ENCODE measurements around the gene ASIC4.

Gene ASIC4

DNA sequence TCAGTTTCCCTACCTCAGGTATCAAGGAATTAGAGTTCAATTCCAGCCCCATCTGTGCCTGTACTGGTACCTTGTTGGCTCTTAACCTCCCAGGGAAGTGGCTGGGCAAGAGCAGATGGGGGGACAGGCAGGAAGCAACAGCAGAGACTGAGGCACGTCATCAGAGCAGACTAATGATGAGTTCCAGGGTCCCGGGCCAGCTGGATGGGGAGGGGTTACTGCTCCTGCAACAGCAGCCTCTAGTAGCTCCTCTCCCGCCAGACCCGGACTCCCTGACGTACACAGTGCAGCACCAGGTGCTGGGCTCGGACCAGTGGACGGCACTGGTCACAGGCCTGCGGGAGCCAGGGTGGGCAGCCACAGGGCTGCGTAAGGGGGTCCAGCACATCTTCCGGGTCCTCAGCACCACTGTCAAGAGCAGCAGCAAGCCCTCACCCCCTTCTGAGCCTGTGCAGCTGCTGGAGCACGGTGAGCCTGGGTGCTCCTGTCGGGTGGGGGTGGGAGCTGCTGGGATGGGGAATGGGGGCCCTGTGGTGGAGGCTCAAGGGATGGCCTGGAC is 41.6 kb upstream of the ASIC4 start:
- H3K36me3 ChIP-seq (ENCODE audit: control insufficient read depth, insufficient read depth, low read length), result no peaks in the 10 kb centered on the region
- peaks cover 3% of the 10 kb centered on the region for H3K4me1 ChIP-seq (ENCODE audit: control insufficient read depth, insufficient read depth, low read length, poor library complexity, severe bottlenecking)
- no peak for DNase-seq
- no peaks in the 10 kb centered on the region for H3K27me3 ChIP-seq (replicated peaks; ENCODE audit: control insufficient read depth, insufficient read depth, low read length, poor library complexity, severe bottlenecking)
- H3K4me3 ChIP-seq (ENCODE audit: insufficient read depth, low read depth, low read length, poor library complexity, severe bottlenecking), result no peak overlapping the region
- no peak overlapping the region for H3K27ac ChIP-seq (ENCODE audit: insufficient read depth, low read length, poor library complexity, severe bottlenecking)
- no peaks in the 10 kb centered on the region for H3K9me3 ChIP-seq (ENCODE audit: control insufficient read depth, low read length)

- DNase-seq, result no peak
- peaks cover 3% of the 10 kb centered on the region for H3K4me1 ChIP-seq (ENCODE audit: control insufficient read depth, insufficient read depth, low read length, poor library complexity, severe bottlenecking)
- no peaks in the 10 kb centered on the region for H3K9me3 ChIP-seq (ENCODE audit: control insufficient read depth, low read length)
- no peak overlapping the region for H3K27ac ChIP-seq (ENCODE audit: insufficient read depth, low read length, poor library complexity, severe bottlenecking)
- no peaks in the 10 kb centered on the region for H3K27me3 ChIP-seq (replicated peaks; ENCODE audit: control insufficient read depth, insufficient read depth, low read length, poor library complexity, severe bottlenecking)
- no peaks in the 10 kb centered on the region for H3K36me3 ChIP-seq (ENCODE audit: control insufficient read depth, insufficient read depth, low read length)
- no peak overlapping the region for H3K4me3 ChIP-seq (ENCODE audit: insufficient read depth, low read depth, low read length, poor library complexity, severe bottlenecking)
Observed at GRCh38 chr2:219473511-219473910, 40.8 kb upstream of the ASIC4 start.

DNA sequence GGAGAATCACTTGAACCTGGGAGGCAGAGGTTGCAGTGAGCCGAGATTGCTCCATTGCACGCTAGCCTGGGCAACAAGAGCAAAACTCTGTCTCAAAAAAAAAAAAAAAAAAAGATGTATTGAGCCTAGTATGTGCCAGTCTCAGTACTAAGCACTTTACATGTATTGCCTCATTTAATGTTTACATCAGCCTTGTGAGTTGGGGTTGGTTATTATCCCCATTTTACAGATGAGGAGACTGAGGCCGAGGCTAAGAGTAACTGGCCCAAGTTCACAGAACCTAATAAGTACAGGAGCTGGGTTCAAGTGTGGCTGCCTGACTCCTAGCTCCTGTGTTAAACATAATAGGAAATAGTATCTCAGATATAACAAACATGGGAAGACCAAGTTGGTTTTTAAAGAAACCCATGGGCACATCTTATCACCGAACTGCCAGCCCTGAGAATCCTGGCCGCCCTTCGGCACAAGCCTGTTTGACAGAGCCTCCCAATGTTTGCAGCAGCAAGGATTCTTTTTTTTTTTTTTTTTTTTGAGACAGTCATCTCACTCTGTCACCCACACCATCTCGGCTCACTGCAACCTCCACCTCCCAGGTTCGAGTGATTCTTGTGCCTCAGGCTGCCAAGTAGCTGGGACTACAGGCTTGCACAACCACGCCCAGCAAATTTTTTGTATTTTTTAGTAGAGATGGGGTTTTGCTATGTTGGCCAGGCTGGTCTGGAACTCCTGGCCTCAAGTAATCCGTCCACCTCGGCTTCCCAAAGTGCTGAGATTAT is 39.8 kb upstream of the ASIC4 start:
- no peak overlapping the region for H3K27ac ChIP-seq (ENCODE audit: insufficient read depth, low read length, poor library complexity, severe bottlenecking)
- H3K27me3 ChIP-seq (replicated peaks; ENCODE audit: control insufficient read depth, insufficient read depth, low read length, poor library complexity, severe bottlenecking), result no peaks in the 10 kb centered on the region
- H3K36me3 ChIP-seq (ENCODE audit: control insufficient read depth, insufficient read depth, low read length), result no peaks in the 10 kb centered on the region
- H3K9me3 ChIP-seq (ENCODE audit: control insufficient read depth, low read length), result no peaks in the 10 kb centered on the region
- peaks cover 3% of the 10 kb centered on the region for H3K4me1 ChIP-seq (ENCODE audit: control insufficient read depth, insufficient read depth, low read length, poor library complexity, severe bottlenecking)
- no peak overlapping the region for H3K4me3 ChIP-seq (ENCODE audit: insufficient read depth, low read depth, low read length, poor library complexity, severe bottlenecking)
- DNase-seq, result no peak

GRCh38 chr2:219475278-219475677 is 39.0 kb upstream of the ASIC4 start:
- Histone ChIP-seq H3K27me3 (replicated peaks; ENCODE audit: control insufficient read depth, insufficient read depth, low read length, poor library complexity, severe bottlenecking) (no peaks in the 10 kb centered on the region), H3K36me3 (ENCODE audit: control insufficient read depth, insufficient read depth, low read length) (no peaks in the 10 kb centered on the region), H3K4me1 (ENCODE audit: control insufficient read depth, insufficient read depth, low read length, poor library complexity, severe bottlenecking) (peaks cover 3% of the 10 kb centered on the region), H3K9me3 (ENCODE audit: control insufficient read depth, low read length) (no peaks in the 10 kb centered on the region), H3K4me3 (ENCODE audit: insufficient read depth, low read depth, low read length, poor library complexity, severe bottlenecking) (no peak overlapping the region), H3K27ac (ENCODE audit: insufficient read depth, low read length, poor library complexity, severe bottlenecking) (no peak overlapping the region)
- no peak for DNase-seq

GRCh38 chr2:219475697-219476651 is 38.3 kb upstream of the ASIC4 start:
- no peak overlapping the region for H3K4me3 ChIP-seq (ENCODE audit: insufficient read depth, low read depth, low read length, poor library complexity, severe bottlenecking)
- DNase-seq, result peak in 1 of 3 donors; percentile 34
- no peaks in the 10 kb centered on the region for H3K27me3 ChIP-seq (replicated peaks; ENCODE audit: control insufficient read depth, insufficient read depth, low read length, poor library complexity, severe bottlenecking)
- H3K27ac ChIP-seq (ENCODE audit: insufficient read depth, low read length, poor library complexity, severe bottlenecking), result no peak overlapping the region
- no peaks in the 10 kb centered on the region for H3K36me3 ChIP-seq (ENCODE audit: control insufficient read depth, insufficient read depth, low read length)
- H3K9me3 ChIP-seq (ENCODE audit: control insufficient read depth, low read length), result no peaks in the 10 kb centered on the region
- peaks cover 3% of the 10 kb centered on the region for H3K4me1 ChIP-seq (ENCODE audit: control insufficient read depth, insufficient read depth, low read length, poor library complexity, severe bottlenecking)

GRCh38 chr2:219476652-219477151 is 37.6 kb upstream of the ASIC4 start:
- H3K36me3 ChIP-seq (ENCODE audit: control insufficient read depth, insufficient read depth, low read length), result no peaks in the 10 kb centered on the region
- DNase-seq, result no peak
- H3K4me1 ChIP-seq (ENCODE audit: control insufficient read depth, insufficient read depth, low read length, poor library complexity, severe bottlenecking), result peaks cover 3% of the 10 kb centered on the region
- H3K27ac ChIP-seq (ENCODE audit: insufficient read depth, low read length, poor library complexity, severe bottlenecking), result no peak overlapping the region
- no peaks in the 10 kb centered on the region for H3K9me3 ChIP-seq (ENCODE audit: control insufficient read depth, low read length)
- no peaks in the 10 kb centered on the region for H3K27me3 ChIP-seq (replicated peaks; ENCODE audit: control insufficient read depth, insufficient read depth, low read length, poor library complexity, severe bottlenecking)
- no peak overlapping the region for H3K4me3 ChIP-seq (ENCODE audit: insufficient read depth, low read depth, low read length, poor library complexity, severe bottlenecking)

- Histone ChIP-seq H3K36me3 (ENCODE audit: control insufficient read depth, insufficient read depth, low read length) (no peaks in the 10 kb centered on the region), H3K27me3 (replicated peaks; ENCODE audit: control insufficient read depth, insufficient read depth, low read length, poor library complexity, severe bottlenecking) (no peaks in the 10 kb centered on the region), H3K4me3 (ENCODE audit: insufficient read depth, low read depth, low read length, poor library complexity, severe bottlenecking) (no peak overlapping the region), H3K27ac (ENCODE audit: insufficient read depth, low read length, poor library complexity, severe bottlenecking) (no peak overlapping the region), H3K4me1 (ENCODE audit: control insufficient read depth, insufficient read depth, low read length, poor library complexity, severe bottlenecking) (peaks cover 3% of the 10 kb centered on the region), H3K9me3 (ENCODE audit: control insufficient read depth, low read length) (no peaks in the 10 kb centered on the region)
- no peak for DNase-seq
Observed at GRCh38 chr2:219477179-219477578, 37.1 kb upstream of the ASIC4 start.

GRCh38 chr2:219477815-219478214 is 36.5 kb upstream of the ASIC4 start:
- H3K4me1 ChIP-seq (ENCODE audit: control insufficient read depth, insufficient read depth, low read length, poor library complexity, severe bottlenecking), result peaks cover 3% of the 10 kb centered on the region
- peaks cover 5% of the 10 kb centered on the region for H3K27me3 ChIP-seq (replicated peaks; ENCODE audit: control insufficient read depth, insufficient read depth, low read length, poor library complexity, severe bottlenecking)
- DNase-seq, result no peak
- no peaks in the 10 kb centered on the region for H3K9me3 ChIP-seq (ENCODE audit: control insufficient read depth, low read length)
- no peak overlapping the region for H3K27ac ChIP-seq (ENCODE audit: insufficient read depth, low read length, poor library complexity, severe bottlenecking)
- no peaks in the 10 kb centered on the region for H3K36me3 ChIP-seq (ENCODE audit: control insufficient read depth, insufficient read depth, low read length)
- no peak overlapping the region for H3K4me3 ChIP-seq (ENCODE audit: insufficient read depth, low read depth, low read length, poor library complexity, severe bottlenecking)

DNA sequence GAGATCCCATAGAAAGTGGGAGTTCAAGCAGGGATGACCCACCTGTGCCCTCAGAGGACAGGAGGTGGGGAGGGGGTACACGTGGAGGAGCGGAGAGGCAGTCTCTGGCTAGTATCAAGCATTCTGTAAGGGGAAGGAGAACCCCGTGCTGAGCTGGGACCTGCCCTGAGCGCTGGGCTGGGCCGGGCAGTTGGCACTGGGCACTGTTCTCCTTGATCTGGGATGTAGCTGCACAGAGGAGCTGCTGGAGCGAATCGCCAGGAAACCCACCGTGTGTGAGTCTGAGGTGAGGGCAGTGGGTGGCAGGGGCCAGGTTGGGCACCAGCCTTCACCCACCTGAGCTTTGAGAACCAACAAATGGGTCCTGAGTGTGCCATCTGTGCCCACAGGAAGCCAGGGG is 35.4 kb upstream of the ASIC4 start:
- no peak for DNase-seq
- Histone ChIP-seq H3K36me3 (ENCODE audit: control insufficient read depth, insufficient read depth, low read length) (no peaks in the 10 kb centered on the region), H3K27me3 (replicated peaks; ENCODE audit: control insufficient read depth, insufficient read depth, low read length, poor library complexity, severe bottlenecking) (peaks cover 14% of the 10 kb centered on the region), H3K27ac (ENCODE audit: insufficient read depth, low read length, poor library complexity, severe bottlenecking) (no peak overlapping the region), H3K4me3 (ENCODE audit: insufficient read depth, low read depth, low read length, poor library complexity, severe bottlenecking) (no peak overlapping the region), H3K9me3 (ENCODE audit: control insufficient read depth, low read length) (no peaks in the 10 kb centered on the region), H3K4me1 (ENCODE audit: control insufficient read depth, insufficient read depth, low read length, poor library complexity, severe bottlenecking) (peaks cover 7% of the 10 kb centered on the region)
